Activated CD4-positive, alpha-beta T cell treated with anti-CD3 and anti-CD28 coated beads for 36 hours (primary cell): ENCODE results near the gene IGSF21. TPM values are rescaled to one million over a fixed set of nuclear protein-coding genes. Genes with fewer than 3 reads are reported as not detected.

Experiments used
- ATAC-seq: fragments of 200-7000 bp; cut with Tn5 transposase; one replicate; pipeline ENCODE4 v1.10.0; 2021; ENCODE audit warnings: mild to moderate bottlenecking, moderate library complexity
- CTCF ChIA-PET: fragments of 350-600 bp; sonication (Branson Sonifier 250); formaldehyde crosslinking; loops from one replicate; lab custom pipeline; 2021; ENCODE audit warnings: antibody characterized with exemption; lab: Charles Lee
- POLR2A ChIA-PET: fragments of 350-600 bp; sonication (Branson Sonifier 250); formaldehyde crosslinking; loops from one replicate; lab custom pipeline; 2021; ENCODE audit warnings: antibody characterized with exemption, inconsistent platforms; lab: Charles Lee
- DNase-seq: peaks from one replicate; pipeline ENCODE4 v3.0.0-alpha.2; 2020
- H3K27ac Mint-ChIP-seq: one replicate; pipeline ENCODE4 v1.8.0; 2021; ENCODE audit warnings: mixed read lengths
- H3K27me3 Mint-ChIP-seq: one replicate; pipeline ENCODE4 v1.8.0; 2021; ENCODE audit warnings: mixed read lengths
- H3K36me3 Mint-ChIP-seq: one replicate; pipeline ENCODE4 v1.8.0; 2021; ENCODE audit warnings: low read depth, mixed read lengths
- H3K4me1 Mint-ChIP-seq: one replicate; pipeline ENCODE4 v1.8.0; 2021; ENCODE audit warnings: mixed read lengths
- H3K4me3 Mint-ChIP-seq: one replicate; pipeline ENCODE4 v1.8.0; 2021; ENCODE audit warnings: mild to moderate bottlenecking, moderate library complexity, mixed read lengths
- H3K9me3 Mint-ChIP-seq: one replicate; pipeline ENCODE4 v1.8.0; 2021; ENCODE audit warnings: low read depth, mixed read lengths
- intact Hi-C, 2 experiments: fragments of 100-400 bp; cut with DNase I in 1 of 2; cut with micrococcal nuclease in 1 of 2; formaldehyde crosslinking; loops; one replicate each; pipeline versions ENCODE4 v1.14.2 to v1.15.1; 2022 to 2024; cut with DNase I, micrococcal nuclease
- total RNA-seq, 2 experiments: library from RNA; stranded (reverse); gene quantifications; one replicate each; pipeline ENCODE4 v1.2.3, GENCODE V29; 2021

The IGSF21 gene
- total RNA-seq, 2 experiments from 2014 or later = not detected

DNA sequence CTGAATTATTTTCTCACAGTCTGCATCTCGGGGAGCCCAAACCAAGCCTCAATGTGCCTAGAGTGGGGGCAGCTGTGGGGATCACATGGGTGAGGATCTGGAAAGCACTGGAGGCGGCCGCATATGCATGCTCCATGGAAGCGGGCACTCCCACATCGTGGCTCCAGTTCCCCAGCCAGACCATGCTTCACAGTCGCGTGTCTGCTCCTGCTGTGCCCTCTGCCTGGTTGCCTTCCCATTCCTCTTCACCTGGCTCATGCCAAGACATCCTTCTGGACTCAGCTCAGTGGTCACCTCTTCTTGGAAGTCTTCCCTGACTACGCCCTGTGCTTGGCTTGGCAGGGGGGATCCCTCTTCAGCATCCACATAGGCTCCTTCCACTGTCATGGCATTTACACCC, 32.8 kb downstream of the IGSF21 start:
- no peaks in the 10 kb centered on the region for H3K36me3 Mint-ChIP-seq
- ATAC-seq = no peak
- no peaks in the 10 kb centered on the region for H3K9me3 Mint-ChIP-seq
- peaks cover 7% of the 10 kb centered on the region for H3K27me3 Mint-ChIP-seq
- intact Hi-C loops = no loop called here
- H3K4me3 Mint-ChIP-seq = no peak overlapping the region
- no peak for DNase-seq
- no peak overlapping the region for H3K27ac Mint-ChIP-seq
- H3K4me1 Mint-ChIP-seq = no peaks in the 10 kb centered on the region
- ChIA-PET CTCF (no interaction called here), POLR2A (interaction anchor here (0.7 kb wide), 1 partner anchor 266 kb away, joined by 3 read pairs; no protein-coding TSS in a partner anchor)

DNA sequence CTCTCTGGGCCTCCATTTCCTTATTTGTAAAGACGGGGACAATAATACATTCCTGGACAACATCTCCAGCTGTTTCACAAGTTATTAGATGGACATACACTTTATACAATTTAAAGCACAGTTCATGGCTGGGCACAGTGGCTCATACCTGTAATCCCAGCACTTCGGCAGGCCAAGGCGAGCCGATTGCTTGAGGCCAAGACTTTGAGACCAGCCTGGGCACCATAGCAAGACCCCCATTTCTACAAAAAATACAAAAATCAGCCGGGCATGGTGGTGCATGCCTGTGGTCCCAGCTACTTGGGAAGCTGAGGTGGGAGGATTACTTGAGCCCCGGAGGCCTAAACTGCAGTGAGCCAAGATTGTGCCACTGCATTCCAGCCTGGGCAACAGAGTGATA, 34.1 kb downstream of the IGSF21 start:
- CTCF ChIA-PET = no interaction called here
- Mint-ChIP-seq H3K4me1 (no peaks in the 10 kb centered on the region), H3K9me3 (no peaks in the 10 kb centered on the region), H3K27me3 (peaks cover 5% of the 10 kb centered on the region), H3K27ac (no peak overlapping the region), H3K4me3 (no peak overlapping the region), H3K36me3 (no peaks in the 10 kb centered on the region)
- intact Hi-C loops = no loop called here
- POLR2A ChIA-PET = no interaction called here
- ATAC-seq (no peak), DNase-seq (no peak)

DNA sequence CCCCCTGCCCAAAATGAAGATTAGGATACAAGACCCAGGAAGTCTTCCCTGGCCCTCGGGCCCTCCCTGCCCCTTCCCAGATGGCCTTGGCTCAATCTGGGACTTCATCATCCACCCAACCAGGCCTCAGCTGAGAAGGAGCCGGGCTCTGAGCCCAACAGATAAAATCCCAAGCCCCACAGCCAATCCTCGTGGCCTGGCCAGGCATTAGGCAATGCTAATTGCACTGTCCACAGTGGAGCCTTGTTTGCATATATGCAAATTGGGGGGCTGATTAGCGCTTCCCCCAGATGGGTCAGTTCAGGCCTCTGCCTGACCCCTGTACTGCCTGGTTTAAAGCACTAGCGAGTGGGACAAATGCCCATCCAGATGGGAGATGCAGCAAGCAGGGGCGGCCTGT, 34.9 kb downstream of the IGSF21 start:
- Mint-ChIP-seq H3K4me1 (no peaks in the 10 kb centered on the region), H3K9me3 (no peaks in the 10 kb centered on the region), H3K27me3 (peaks cover 2% of the 10 kb centered on the region), H3K27ac (no peak overlapping the region), H3K4me3 (no peak overlapping the region), H3K36me3 (no peaks in the 10 kb centered on the region)
- POLR2A ChIA-PET = no interaction called here
- CTCF ChIA-PET = no interaction called here
- ATAC-seq = no peak
- intact Hi-C loops = no loop called here
- DNase-seq = no peak

GRCh38 chr1:18142969-18143368, 35.4 kb downstream of the IGSF21 start:
- Mint-ChIP-seq H3K4me3 (no peak overlapping the region), H3K36me3 (no peaks in the 10 kb centered on the region), H3K4me1 (no peaks in the 10 kb centered on the region), H3K27me3 (peaks cover 2% of the 10 kb centered on the region), H3K27ac (no peak overlapping the region), H3K9me3 (no peaks in the 10 kb centered on the region)
- POLR2A ChIA-PET = no interaction called here
- intact Hi-C loops = no loop called here
- CTCF ChIA-PET = no interaction called here
- no peak for DNase-seq
- no peak for ATAC-seq

DNA sequence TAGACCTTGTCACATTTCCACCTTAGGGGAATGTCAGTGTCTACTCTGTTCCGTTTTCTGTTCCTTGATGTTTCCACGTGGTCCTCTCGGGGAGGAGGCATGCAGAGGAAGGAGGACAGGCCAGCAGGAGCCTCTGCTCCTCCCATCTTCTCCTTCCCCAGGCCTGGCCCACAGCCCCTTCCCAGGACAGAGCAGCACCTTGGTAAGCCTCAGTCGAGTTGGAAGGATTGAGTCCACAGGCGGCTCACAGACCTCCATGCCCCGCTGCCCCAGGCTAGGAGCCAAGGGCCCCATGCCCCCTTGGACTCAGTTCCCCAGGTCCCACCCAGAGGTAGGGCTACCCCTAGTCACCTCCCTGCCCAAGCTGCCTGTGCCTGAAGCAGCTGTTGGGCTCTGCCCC, 36.5 kb downstream of the IGSF21 start:
- no peaks in the 10 kb centered on the region for H3K4me1 Mint-ChIP-seq
- peaks cover 2% of the 10 kb centered on the region for H3K27me3 Mint-ChIP-seq
- ChIA-PET CTCF (no interaction called here), POLR2A (no interaction called here)
- H3K27ac Mint-ChIP-seq = no peak overlapping the region
- DNase-seq = no peak
- H3K9me3 Mint-ChIP-seq = no peaks in the 10 kb centered on the region
- no peak for ATAC-seq
- no peak overlapping the region for H3K4me3 Mint-ChIP-seq
- intact Hi-C loops = no loop called here
- H3K36me3 Mint-ChIP-seq = no peaks in the 10 kb centered on the region

DNA sequence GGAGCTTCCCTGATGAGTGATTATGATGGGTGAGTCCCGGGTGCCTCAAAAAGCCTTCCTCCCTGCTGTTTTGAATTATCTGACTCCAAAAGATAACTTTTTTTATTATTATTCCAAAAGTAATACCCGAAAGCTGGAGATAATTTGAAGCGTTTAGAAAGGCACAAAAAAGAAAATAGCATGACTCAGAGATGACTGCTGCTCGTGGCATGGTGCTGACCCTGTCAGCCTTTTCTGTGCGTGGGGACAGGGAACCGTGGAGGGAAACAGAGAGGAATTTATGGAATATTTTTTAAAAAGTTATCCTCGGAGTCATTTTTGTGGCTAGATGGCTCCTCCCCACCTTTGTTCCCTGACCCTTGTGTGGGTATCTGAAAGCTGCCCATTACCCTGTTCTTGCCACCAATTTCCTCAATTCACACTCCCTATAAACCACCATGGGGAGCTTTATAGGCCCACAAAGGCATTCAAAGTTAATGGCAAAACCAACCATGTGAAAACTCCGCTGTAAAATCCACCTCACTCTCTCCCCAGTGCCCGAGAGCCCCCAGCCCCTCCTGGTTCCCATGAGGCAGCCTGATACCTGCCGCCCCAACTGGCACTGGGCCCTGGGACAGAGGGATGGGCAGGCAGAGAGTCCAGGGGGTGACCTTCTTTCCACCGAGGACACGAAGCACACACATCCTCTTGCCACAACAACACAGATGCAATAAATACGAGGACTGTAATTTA, 37.5 kb downstream of the IGSF21 start:
- Mint-ChIP-seq H3K9me3 (no peaks in the 10 kb centered on the region), H3K4me1 (no peaks in the 10 kb centered on the region), H3K27me3 (peaks cover 2% of the 10 kb centered on the region), H3K27ac (no peak overlapping the region), H3K36me3 (no peaks in the 10 kb centered on the region), H3K4me3 (no peak overlapping the region)
- ChIA-PET POLR2A (no interaction called here), CTCF (no interaction called here)
- no peak for ATAC-seq
- no peak for DNase-seq
- intact Hi-C loops = no loop called here

DNA sequence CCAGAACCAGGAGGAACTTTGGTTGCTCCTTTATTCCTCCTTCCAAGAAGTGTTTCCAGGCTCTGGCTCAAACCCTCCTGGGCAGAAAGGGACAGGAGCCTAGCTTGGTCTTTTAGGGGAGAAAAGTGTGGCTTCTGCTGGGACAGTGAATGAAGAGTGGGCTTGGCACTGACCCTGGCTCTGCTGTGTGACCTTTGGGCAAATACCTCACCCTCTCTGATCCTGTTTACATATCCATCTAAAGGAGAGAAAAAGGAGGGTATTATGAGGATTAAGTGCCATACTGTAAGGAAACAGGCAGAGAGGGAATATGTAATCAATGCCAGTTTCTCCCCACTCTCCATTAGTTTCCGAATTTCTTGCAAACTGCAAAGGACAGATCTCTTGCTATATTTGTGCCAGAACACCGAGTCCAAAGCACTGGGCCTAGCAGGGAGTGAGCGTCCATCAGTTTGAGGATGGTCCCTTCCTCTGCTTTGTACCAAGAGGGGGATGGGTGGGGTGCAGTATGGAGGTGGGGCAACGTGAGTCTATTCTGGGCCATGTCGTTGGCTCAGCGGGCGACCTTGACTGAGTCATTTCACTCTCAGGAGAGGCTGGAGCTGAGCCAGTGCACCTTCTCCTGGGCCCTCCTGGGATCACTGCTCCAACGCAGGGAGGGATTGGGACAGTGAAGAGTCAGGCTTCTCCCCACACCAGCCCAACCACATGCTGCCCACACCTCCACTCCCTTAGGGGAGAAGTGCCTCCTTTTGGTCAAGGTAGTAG, 38.4 kb downstream of the IGSF21 start:
- ChIA-PET POLR2A (no interaction called here), CTCF (no interaction called here)
- DNase-seq (no peak), ATAC-seq (no peak)
- Mint-ChIP-seq H3K36me3 (no peaks in the 10 kb centered on the region), H3K27ac (no peak overlapping the region), H3K4me1 (no peaks in the 10 kb centered on the region), H3K27me3 (peaks cover 2% of the 10 kb centered on the region), H3K4me3 (no peak overlapping the region), H3K9me3 (no peaks in the 10 kb centered on the region)
- intact Hi-C loops = no loop called here

- Mint-ChIP-seq H3K27me3 (peaks cover 2% of the 10 kb centered on the region), H3K9me3 (no peaks in the 10 kb centered on the region), H3K27ac (no peak overlapping the region), H3K36me3 (no peaks in the 10 kb centered on the region), H3K4me1 (no peaks in the 10 kb centered on the region), H3K4me3 (no peak overlapping the region)
- ChIA-PET POLR2A (no interaction called here), CTCF (no interaction called here)
- DNase-seq = no peak
- ATAC-seq = no peak
- intact Hi-C loops = no loop called here
These were observed 39.3 kb downstream of the IGSF21 start for GRCh38 chr1:18146886-18147285.

GRCh38 chr1:18147672-18148071, 40.1 kb downstream of the IGSF21 start:
- DNase-seq (no peak), ATAC-seq (no peak)
- Mint-ChIP-seq H3K4me3 (no peak overlapping the region), H3K4me1 (no peaks in the 10 kb centered on the region), H3K36me3 (no peaks in the 10 kb centered on the region), H3K9me3 (no peaks in the 10 kb centered on the region), H3K27ac (no peak overlapping the region), H3K27me3 (no peaks in the 10 kb centered on the region)
- intact Hi-C loops = no loop called here
- POLR2A ChIA-PET = no interaction called here
- CTCF ChIA-PET = no interaction called here

DNA sequence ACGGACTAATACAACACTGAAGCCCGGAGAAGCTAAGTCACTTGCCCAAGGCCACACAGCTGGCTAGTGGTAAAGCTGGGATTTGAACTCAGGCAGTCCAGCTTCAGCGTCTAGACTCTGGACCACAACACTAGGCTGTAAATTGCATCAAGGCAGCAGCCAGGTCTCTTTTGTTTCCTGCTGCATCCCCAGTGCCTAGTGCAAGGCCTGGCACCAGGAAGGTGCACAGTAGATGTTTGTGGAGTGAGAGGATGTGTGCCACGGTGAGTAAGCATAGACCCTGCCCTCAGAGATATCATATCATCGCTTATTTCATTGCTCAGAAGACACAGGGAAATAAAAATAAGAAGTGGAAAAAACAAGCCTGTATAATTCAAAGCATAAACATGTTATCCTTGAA, 40.9 kb downstream of the IGSF21 start:
- H3K4me1 Mint-ChIP-seq = no peaks in the 10 kb centered on the region
- H3K27ac Mint-ChIP-seq = no peak overlapping the region
- H3K27me3 Mint-ChIP-seq = no peaks in the 10 kb centered on the region
- no peaks in the 10 kb centered on the region for H3K36me3 Mint-ChIP-seq
- no peaks in the 10 kb centered on the region for H3K9me3 Mint-ChIP-seq
- CTCF ChIA-PET = interaction anchor here (0.6 kb wide), 1 partner anchor 915 kb away, joined by 3 read pairs; no protein-coding TSS in a partner anchor
- DNase-seq (no peak), ATAC-seq (no peak)
- POLR2A ChIA-PET = no interaction called here
- H3K4me3 Mint-ChIP-seq = no peak overlapping the region
- intact Hi-C loops = no loop called here

GRCh38 chr1:18149027-18149641, 41.5 kb downstream of the IGSF21 start:
- H3K36me3 Mint-ChIP-seq = no peaks in the 10 kb centered on the region
- intact Hi-C loops = no loop called here
- no peaks in the 10 kb centered on the region for H3K4me1 Mint-ChIP-seq
- ChIA-PET POLR2A (no interaction called here), CTCF (no interaction called here)
- no peak overlapping the region for H3K27ac Mint-ChIP-seq
- H3K9me3 Mint-ChIP-seq = no peaks in the 10 kb centered on the region
- DNase-seq = no peak
- ATAC-seq = no peak
- no peak overlapping the region for H3K4me3 Mint-ChIP-seq
- no peaks in the 10 kb centered on the region for H3K27me3 Mint-ChIP-seq
